Ovary (tissue), 9 donors: Measurements from ENCODE around the gene NAA35. TPM values are rescaled to one million over a fixed set of nuclear protein-coding genes. Genes with fewer than 3 reads are reported as not detected.

Experiments
- DNase-seq, 5 donors: peaks; one replicate each; pipeline ENCODE4 v3.0.0-alpha.2; 2019 to 2020
- H3K27ac ChIP-seq, 2 donors: fragments of 200-600 bp; one replicate each; pipeline versions ENCODE4 v1.5.1 to v1.8.0; 2019 to 2022
- H3K27me3 ChIP-seq: fragments of 200-600 bp; one replicate; pipeline ENCODE4 v1.8.0; 2022
- H3K36me3 ChIP-seq: fragments of 200-600 bp; sonication (generic); one replicate; pipeline ENCODE4 v1.5.1; 2019
- H3K4me1 ChIP-seq: one replicate; pipeline ENCODE4 v1.8.1; 2013; ENCODE audit warnings: mild to moderate bottlenecking, moderate library complexity; ENCODE audit not compliant: insufficient read depth
- H3K4me3 ChIP-seq: fragments of 200-600 bp; sonication (generic); one replicate; pipeline ENCODE4 v1.5.1; 2017
- H3K9me3 ChIP-seq, 2 donors: fragments of 200-600 bp in 1 of 2; sonication (generic) in 1 of 2; one replicate each; pipeline versions ENCODE4 v1.5.1 to v1.8.1; 2013 to 2019; ENCODE audit warnings: mild to moderate bottlenecking in 1 of 2, moderate library complexity in 1 of 2
- CTCF ChIP-seq, 3 donors: fragments of 450-650 bp in 2 of 3; fragments of 200-600 bp in 1 of 3; IDR thresholded peaks; one replicate each; pipeline versions ENCODE4 v1.5.1 to v1.8.0; 2016 to 2022; ENCODE audit warnings: antibody characterized with exemption in 3 of 3, mild to moderate bottlenecking in 1 of 3
- EP300 ChIP-seq: sonication (generic); formaldehyde crosslinking; IDR thresholded peaks from one replicate; pipeline ENCODE4 v1.6.1; 2017; ENCODE audit warnings: antibody characterized with exemption
- POLR2A ChIP-seq: fragments of 450-650 bp; IDR thresholded peaks from one replicate; pipeline ENCODE4 v1.6.1; 2017; ENCODE audit warnings: antibody characterized with exemption, mild to moderate bottlenecking, moderate library complexity
- WGBS, 3 donors: extraction: QIAGEN DNeasy Blood & Tissue Kit in 1 of 3; methylation state at CpG; one replicate each; pipeline versions ENCODE4 v1.1.5 to v1.1.7; 2013 to 2017; 5-methylcytosine and 5-hydroxymethylcytosine counted together
- intact Hi-C, 4 donors: fragments of 100-400 bp; cut with DNase I; formaldehyde crosslinking; loops; one replicate each; pipeline versions ENCODE4 v1.11.0 to v1.15.1; 2022 to 2023
- polyA plus RNA-seq, 2 donors: library from polyadenylated mRNA; stranded (reverse); fragments of 200-250 nt in 1 of 2; fragments of 350-450 nt in 1 of 2; fragmentation: Illumina TruSeq in 1 of 2; extraction: RNeasy Lipid Tissue Mini Kit (QIAGEN cat#74804) in 1 of 2; gene quantifications; one replicate each; pipeline ENCODE4 v1.2.3, GENCODE V29; 2013 to 2014
- total RNA-seq, 7 donors: library from RNA; depleted of rRNA in 2 of 7; stranded (reverse); fragments of >200 nt in 2 of 7; fragmentation: NEBNext Ultra II Directional in 3 of 7; extraction: Animal tissue kit (Norgen Biotek cat#: 25700) in 3 of 7; gene quantifications; one replicate each; pipeline versions ENCODE4 v1.1.0 to v1.2.4, GENCODE V29; 2016 to 2023
- donor health status: DM: no; HTN: no; CAD: no; lungs with moderate emphysema.
- donor health status: DM: no; HTN: no; CAD: no.
- donor health status: Bipolar disorder and iron deficiency.
- donor health status: DM: yes; HTN: yes; CAD: no.
- donor health status: DM: no; HTN: no; CAD: no.
- donor health status: DM: yes; HTN: yes; CAD: no.

Gene NAA35
- total and polyA plus RNA-seq, 9 donors = 10.6 to 25.5 (median 18.4) TPM

DNA sequence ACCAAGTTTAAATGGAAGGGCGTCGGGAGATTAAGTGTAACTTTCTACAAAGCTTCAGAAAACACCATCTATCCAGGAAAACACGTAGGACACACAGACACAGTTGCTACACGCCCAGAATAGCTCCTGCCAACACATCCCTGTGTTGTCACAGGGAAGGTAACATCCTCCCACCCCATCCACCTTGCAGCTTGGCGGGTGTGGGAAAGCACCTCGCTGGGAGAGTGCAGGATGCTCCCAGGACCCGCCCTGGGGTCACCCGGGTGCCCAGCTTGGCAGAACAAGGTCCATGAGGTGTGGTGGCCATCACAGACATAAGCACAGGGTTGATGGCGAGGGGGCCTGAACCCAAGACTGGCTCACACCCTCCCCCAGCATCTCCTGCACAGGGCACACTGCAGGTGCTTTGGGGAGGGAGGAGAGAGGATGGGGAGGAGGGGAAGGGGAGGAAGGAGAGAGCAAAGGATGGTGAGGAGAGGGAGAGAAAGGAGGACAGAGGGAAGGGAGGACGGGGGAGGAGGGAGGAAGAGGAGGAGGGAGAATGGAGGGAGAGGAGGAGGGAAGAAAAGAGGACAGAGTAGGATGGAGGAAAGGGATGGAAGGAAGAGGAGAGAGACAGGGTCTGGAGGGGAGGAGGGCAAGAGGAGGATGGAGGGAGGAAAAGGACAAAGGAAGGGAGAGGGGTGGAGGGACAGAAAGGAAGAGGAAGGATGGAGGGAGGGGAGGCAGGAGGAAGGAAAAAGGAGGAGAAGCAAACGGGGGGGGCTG lies 121.2 kb downstream of the NAA35 start:
- H3K4me1 ChIP-seq = no peaks in the 10 kb centered on the region
- TF ChIP-seq CTCF (IDR thresholded peaks at IDR 0.05) (no peak), EP300 (no peak), POLR2A (no peak)
- H3K36me3 ChIP-seq = no peaks in the 10 kb centered on the region
- no peak overlapping the region for H3K27ac ChIP-seq
- intact Hi-C loops = no loop called here
- H3K9me3 ChIP-seq = no peaks in the 10 kb centered on the region
- no peak for DNase-seq
- no peaks in the 10 kb centered on the region for H3K27me3 ChIP-seq
- WGBS, 3 donors = 85 to 90% (median 87%) methylated on average over 11 of the region's 11 CpGs
- H3K4me3 ChIP-seq = no peak overlapping the region

DNA sequence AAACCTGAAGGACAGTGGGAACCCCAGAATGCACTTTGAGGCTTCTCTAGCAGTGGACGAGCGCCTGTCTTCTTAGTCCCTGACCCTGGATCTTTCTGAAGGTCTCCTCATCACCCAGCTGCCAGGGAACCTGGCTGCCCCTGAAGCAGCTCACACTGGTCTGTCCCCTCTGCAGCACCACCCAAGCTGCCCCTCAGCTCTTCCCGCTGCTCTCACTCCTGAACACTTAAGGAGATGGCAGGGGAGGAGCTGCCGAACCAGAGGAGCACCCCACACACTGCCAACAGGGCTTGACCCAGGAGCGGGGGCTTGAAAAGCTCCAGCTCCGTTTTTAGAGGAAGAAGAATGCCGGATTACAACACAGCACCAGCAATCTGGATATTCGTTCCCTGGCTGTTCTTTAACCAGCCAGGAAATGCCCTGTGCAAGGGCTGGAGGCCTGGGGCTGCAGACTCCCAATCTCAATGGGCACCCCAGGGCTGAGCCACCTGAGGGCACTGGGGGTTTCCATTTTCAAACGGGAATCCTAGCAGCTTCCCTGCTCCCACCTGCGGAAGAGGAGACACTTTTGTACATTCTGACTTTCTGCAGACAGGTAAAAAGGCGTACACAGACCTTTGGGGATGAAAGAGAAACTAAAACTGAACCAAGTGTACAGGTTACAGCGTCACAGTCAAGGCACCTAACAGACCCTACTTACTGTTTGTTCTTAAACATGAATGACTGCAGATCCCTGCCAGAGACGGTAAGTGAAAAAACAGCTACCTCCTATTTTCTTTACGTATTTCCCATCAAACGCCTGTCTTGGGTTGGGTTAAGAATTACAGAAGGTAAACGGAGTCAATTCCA lies 122.1 kb downstream of the NAA35 start:
- 84 to 86% (median 85%) methylated on average over 16 of the region's 16 CpGs for WGBS, 3 donors
- intact Hi-C loops = no loop called here

DNA sequence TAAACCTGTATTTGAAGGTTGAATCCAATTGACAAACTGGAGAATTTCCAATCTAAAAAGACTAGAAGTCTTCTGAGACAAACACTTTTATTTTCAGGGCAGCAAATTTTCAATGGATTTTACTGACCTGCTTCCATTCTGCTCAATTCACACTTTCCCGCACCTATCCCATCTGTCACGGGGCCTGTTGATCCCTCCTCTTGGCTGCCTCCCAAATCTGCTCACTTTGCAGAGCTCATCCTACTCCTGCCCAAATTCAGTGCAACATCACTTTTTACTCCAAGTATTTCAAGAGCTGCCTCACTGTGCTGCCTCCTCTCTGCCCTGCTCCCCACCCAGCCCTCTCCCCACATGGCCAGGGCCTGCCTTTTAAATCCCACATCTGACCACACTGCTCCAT lies 123.3 kb downstream of the NAA35 start:
- 76 to 87% (median 85%) methylated on average over 2 of the region's 2 CpGs for whole genome bisulfite sequencing, 3 donors
- Histone ChIP-seq H3K36me3 (no peaks in the 10 kb centered on the region), H3K4me3 (no peak overlapping the region), H3K9me3 (no peaks in the 10 kb centered on the region), H3K27ac (no peak overlapping the region), H3K27me3 (no peaks in the 10 kb centered on the region), H3K4me1 (no peaks in the 10 kb centered on the region)
- TF ChIP-seq CTCF (IDR thresholded peaks at IDR 0.05) (no peak), POLR2A (no peak), EP300 (no peak)
- intact Hi-C loops = no loop called here
- no peak for DNase-seq

More for the DNA sequence above, 122.1 kb downstream of the NAA35 start:
- Histone ChIP-seq H3K27me3 (no peaks in the 10 kb centered on the region), H3K9me3 (no peaks in the 10 kb centered on the region), H3K36me3 (no peaks in the 10 kb centered on the region), H3K4me3 (no peak overlapping the region), H3K27ac (no peak overlapping the region), H3K4me1 (no peaks in the 10 kb centered on the region)
- TF ChIP-seq POLR2A = no peak
- DNase-seq = no peak

GRCh38 chr9:86069206-86069869 lies 128.4 kb downstream of the NAA35 start:
- DNase-seq = no peak
- Histone ChIP-seq H3K36me3 (no peaks in the 10 kb centered on the region), H3K27me3 (no peaks in the 10 kb centered on the region), H3K9me3 (no peaks in the 10 kb centered on the region), H3K4me3 (no peak overlapping the region), H3K4me1 (no peaks in the 10 kb centered on the region), H3K27ac (no peak overlapping the region)
- no peak for TF ChIP-seq POLR2A
- intact Hi-C loops = no loop called here
- 78 to 84% (median 79%) methylated on average over 7 of the region's 7 CpGs for WGBS, 3 donors

Other genes starting within 250 kb of the NAA35 start
- 10 to 100 TPM in 6 of 7 donors, 1 to 10 TPM in 1; 8.0 to 17.3 (median 12.8) TPM for gene AGTPBP1, start 199.2 kb upstream of the NAA35 start, total RNA-seq
- gene AGTPBP1, start 199.2 kb upstream of the NAA35 start, polyA plus RNA-seq = 1 to 10 TPM; 3.7 to 7.6 TPM
- gene GOLM1, start 158.4 kb downstream of the NAA35 start, total RNA-seq = 10 to 100 TPM; 17.5 to 40.6 (median 36.4) TPM
- 10 to 100 TPM; 31.1 to 76.7 TPM for gene GOLM1, start 158.4 kb downstream of the NAA35 start, polyA plus RNA-seq